COLO668 (cell line): ENCODE measurements around the gene DUSP16.
"Not testable (repeated sequence)": the region's sequence is repeated elsewhere in the genome, so short reads cannot be mapped to it uniquely, and the experiment has no call there.

Experiments
- DNase-seq: peaks from one replicate; lab custom pipeline; 2025; ENCODE audit not compliant: unreplicated experiment; lab: John Stamatoyannopoulos, UW

DUSP16 gene, protein sequence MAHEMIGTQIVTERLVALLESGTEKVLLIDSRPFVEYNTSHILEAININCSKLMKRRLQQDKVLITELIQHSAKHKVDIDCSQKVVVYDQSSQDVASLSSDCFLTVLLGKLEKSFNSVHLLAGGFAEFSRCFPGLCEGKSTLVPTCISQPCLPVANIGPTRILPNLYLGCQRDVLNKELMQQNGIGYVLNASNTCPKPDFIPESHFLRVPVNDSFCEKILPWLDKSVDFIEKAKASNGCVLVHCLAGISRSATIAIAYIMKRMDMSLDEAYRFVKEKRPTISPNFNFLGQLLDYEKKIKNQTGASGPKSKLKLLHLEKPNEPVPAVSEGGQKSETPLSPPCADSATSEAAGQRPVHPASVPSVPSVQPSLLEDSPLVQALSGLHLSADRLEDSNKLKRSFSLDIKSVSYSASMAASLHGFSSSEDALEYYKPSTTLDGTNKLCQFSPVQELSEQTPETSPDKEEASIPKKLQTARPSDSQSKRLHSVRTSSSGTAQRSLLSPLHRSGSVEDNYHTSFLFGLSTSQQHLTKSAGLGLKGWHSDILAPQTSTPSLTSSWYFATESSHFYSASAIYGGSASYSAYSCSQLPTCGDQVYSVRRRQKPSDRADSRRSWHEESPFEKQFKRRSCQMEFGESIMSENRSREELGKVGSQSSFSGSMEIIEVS

DNA sequence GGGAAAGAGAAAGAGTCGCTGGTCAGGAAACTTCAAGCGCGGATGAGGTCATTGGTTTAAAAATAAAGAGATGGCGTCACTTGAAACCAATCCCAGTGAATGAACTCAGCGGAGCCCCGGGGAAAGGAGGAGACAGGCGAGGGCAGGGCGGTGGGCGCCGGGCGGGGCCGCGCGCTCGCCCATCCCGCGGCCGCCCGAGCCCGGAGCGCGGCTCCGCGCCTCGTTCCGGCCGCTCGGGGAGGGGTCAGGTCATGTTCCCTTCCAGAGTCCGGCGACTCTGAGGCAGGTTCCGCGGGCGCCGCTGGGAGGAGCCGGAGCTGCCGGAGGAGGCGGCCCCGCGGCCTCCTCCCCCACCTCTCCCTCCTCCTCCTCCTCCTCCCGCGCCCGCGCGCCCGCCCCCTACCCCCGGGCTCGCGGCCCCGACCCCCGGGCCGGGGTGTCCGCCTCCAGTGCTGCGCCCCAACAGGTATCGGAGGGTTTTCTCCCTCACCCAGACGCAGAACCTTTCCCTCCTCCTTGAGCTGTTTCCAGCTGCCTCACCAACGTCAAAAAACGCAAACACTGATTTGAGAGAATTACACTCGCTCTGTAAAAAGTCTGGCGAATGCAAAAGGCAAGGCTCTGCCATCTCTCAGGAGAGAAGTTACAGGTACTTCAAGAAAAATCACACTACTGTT is at the start of gene DUSP16:
DUSP16 (minus strand) TSS at position 279 of the 677 bp plus-strand sequence. CDS start 41,765 bp downstream, outside the sequence.
- peak; percentile 85 for DNase-seq

DNA sequence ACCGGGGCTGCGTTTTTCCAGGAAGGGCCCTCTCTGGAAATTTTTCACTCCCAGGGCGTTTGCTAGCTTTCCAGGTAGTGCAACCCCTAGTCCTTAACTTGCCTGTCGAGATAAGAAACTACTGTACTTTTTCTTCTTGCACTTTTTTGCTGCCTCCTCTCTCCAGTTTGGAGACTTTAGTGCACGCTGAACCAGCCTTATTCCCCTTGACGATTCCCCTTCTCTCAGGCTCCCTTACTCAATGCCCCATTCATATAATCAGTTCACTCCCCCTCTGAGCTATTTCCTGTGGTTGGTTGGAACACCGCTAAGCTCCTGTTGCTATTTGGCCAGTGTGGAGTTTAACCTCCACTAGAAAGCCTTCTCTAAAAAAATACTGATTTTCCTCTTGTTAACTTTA is 49.7 kb upstream of the DUSP16 start:
- DNase-seq = no peak

DNA sequence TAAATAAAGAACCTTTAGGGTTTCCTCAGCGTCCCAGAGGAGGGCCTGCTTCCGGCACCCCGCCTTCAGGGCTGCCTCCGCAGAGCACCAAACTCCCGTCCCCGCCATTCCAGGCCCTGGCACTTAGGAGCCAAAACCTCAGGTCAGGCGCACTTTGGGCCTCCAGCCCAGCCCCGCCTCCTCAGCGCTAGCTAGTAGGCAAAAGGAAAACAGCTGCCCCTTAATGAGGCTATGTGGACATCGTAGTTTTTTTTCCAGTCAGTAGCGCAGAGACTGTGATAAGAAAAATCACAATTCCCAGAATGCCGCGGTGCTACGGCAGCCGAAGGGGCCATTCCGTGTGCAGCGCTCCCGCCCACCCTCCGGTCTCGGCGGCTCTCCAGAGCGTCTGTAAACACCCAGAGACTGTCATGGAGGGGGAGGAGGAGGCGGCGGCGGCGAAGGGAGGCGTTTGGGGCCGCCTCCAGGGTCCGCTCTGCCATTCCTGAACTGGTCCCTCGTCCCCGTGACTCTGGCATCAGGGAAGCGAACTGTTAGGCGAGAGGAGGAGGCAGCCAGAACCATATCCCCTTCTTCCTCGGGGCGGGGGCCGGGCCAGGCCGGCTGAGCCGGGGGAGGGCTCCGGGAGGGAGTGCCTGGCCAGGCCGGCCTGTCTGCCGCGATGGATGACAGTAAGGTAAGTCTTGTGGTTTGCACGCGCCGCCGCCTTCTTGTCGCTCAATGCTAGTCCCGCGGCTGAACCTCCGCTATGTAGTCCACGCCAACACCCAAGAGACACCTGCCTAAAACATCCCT is 49.0 kb upstream of the DUSP16 start, which contains the start of gene CREBL2:
CREBL2 (plus strand) TSS at position 365 of the 795 bp plus-strand sequence; CDS start at position 662, 297 bp downstream.
- peak; percentile 89 for DNase-seq

DNA sequence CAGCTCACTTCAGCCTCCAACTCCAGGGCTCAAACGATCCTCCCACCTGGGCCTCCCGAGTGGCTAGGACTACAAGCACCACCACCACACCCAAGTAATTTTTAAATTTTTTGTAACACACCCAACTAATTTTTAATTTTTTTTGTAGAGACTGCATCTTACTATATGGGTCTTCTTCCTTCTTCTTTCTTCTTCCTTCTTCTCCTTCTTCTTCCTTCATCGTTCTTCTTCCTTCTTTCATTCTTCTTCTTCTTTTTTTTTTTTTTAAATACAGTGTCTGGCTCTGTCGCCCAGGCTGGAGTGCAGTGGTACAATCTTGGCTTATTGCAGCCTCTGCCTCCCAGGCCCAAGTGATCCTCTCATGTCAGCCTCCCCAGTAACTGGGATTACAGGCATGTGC is 48.0 kb upstream of the DUSP16 start:
- no peak for DNase-seq

DNA sequence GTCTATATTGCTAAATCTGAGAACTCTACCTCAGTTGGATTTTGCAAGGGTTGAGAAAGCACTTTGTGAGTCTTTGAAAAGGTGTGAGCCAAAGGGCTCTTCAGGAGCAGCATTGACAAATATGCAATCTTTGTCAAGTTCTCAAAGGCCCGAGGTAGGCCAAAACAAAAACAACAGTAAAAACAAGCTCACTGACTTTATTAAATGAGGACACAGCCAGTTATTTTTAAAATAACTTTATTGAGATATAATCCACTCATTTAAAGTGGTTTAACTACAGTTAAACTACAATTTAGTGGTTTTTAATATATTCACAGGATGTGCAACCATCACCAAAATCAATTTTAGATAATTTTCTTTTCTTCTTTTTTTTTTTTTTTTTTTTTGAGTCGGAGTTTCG is 47.0 kb upstream of the DUSP16 start:
- DNase-seq = no peak

DNA sequence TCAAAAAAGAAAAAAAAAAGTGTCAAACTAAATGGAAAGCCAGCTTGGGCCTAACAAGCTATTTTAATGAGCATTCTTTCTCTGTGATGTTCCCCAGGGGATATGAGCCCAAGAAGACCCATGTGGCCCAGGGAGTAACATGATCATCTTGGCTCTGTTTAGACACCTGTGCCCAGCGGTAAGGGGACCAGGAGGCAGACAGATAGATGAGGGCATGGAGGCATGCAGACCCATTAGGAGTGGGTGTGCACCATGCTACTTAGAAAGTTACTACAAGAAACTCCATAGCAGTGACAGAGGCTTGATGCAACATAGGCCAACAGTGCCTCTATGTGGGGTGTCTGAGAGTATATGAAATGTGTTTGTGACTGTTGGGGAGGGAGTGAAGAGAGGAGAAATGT is 45.9 kb upstream of the DUSP16 start:
- DNase-seq = no peak

DNA sequence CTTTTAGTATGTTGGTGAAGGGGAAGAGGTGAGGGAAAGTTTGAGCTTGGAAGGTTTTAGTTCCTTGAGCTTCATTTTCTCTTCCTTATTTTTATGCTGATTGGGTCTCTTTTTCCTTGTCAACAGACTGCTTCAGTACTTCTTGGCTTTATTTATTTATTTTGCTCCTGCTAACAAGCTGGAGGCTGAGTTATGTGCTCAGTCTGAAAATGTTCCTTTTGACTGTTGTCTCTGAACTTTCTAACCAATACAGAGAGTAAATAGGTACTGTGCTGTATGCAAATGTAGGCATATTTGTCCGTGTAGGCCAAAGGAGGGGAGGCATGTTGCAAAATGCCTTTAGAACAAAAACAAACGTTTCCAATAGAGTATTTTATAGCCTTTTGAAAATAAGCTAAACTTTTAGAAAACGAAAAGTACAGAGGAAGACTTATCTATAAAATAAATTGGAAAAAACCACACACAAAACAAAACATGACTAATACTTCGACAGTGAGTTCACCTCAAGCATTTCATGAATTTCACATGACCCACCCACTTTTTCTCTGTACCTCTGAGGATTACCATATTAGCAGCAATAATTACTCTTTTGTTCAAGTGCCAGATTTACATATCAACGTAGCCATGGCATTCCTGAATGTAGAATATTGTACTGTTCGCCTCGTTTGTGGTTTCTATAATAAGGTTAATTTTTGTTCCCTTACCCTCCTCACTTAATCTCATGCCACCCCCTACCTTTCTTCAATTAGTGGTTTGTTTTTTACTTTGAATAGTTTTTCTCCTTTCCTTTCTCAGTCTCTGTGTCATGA is 44.3 kb upstream of the DUSP16 start:
- DNase-seq = no peak

DNA sequence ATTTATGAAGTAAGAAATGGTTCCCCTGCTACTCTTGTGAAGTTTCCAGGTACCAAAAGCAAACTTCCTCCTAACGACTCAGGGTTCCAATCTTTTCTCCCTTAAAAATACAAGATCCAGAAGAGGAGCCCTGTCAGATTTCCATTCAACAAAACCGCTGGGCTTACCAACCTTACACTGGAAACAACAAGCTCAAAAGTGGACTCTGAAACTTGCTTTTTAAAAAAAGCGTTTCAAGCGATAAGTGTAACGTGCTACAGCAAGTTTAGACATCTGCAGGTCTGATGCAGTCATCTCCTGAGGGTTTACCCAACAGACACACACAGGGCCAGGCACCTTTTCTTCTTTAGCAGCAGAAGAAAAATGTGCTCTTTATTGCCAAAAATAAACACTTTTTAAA is 42.1 kb upstream of the DUSP16 start:
- DNase-seq = no peak

DNA sequence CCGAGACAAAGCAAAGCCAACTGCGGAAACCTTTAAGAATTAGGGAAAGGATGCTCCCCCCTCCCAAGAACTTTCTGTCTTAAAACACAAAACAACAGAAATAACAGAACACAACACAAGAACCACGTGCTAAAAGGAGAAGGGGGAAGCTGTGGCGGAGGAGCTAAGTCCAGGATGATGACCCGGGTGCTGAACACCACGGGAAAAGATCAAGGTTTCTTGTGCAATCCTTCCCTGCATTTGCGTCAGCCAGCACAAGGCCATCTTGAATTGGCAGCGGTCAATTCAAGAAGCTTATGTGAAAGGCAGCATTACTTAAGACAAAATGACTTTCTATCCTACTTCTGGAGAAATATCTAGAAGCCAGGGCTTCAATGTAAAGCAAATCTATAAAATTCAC is 38.0 kb upstream of the DUSP16 start:
- DNase-seq = no peak

DNA sequence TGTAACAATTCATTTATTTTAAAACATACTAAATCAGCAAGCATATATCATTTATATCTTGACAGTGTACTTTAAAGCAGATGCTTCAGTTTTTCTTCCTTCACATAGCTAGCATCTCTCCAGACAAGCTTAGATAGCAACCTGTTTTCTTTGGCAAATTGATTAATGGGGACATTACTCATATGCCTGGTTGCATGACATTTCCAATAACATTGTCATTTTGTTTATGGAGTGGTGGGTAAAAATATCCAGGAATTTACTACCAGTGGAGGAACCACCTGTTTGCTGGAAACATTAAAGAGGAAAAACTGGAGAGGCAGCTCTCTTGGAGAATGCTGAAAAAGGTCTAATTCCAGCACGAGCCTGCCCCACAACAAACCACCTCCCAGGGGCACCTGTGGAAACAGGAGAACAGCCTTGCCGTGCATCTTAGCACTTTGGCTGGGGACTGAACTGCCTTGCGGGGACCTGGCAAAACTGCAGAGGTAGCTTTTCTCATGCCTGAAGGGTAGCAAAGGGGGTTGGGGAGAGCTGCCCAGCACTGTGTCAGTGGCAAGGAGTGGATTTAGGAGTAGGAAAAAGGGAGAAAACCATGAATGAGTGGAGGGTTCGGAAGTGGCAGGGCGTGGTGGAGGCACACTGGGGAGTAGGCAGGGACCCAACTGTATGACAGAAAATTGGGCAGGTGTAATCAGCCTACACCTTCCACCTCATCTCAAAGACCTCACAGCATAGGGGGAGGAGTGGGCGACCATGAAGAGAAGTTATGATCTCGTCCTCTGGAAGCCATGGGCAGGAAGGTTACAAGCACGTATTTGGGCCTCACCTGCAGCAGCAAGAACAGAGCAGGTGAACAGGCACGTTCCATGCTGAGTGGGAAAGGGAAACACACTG is 37.3 kb upstream of the DUSP16 start:
- DNase-seq = no peak

DNA sequence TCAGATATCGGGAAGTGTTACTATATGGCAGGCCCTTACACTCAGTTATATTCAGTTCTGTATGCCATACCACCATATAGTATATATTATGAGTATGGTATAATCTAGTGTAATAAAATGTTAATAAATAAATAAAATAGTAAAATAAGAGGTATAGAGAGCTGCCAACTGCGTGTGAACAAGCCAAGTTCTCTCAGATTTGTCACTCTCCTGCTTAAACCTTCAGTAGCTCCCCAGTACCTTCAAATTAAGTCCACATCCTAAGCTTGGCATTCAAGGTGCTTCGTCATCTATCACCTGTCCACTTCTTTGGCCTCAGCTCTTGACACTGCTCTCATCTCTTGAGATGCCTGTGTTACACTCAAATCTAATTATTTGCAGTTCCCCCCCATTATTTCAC is 36.2 kb upstream of the DUSP16 start:
- no peak for DNase-seq

DNA sequence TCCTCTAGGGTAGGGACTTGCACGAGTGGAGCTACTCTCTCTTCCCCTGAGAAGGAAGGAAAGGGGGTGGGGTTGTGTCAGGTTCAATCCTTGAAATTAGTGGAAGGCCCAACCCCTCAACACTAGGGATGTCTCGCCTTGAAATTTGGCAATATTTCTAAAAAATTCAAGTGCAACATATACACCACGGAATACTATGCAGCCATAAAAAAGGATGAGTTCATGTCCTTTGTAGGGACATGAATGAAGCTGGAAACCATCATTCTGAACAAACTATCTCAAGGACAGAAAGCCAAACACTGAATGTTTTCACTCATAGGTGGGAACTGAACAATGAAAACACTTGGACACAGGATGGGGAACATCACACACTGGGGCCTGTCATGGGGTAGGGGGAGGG is 33.9 kb upstream of the DUSP16 start:
- DNase-seq = not testable (repeated sequence)

DNA sequence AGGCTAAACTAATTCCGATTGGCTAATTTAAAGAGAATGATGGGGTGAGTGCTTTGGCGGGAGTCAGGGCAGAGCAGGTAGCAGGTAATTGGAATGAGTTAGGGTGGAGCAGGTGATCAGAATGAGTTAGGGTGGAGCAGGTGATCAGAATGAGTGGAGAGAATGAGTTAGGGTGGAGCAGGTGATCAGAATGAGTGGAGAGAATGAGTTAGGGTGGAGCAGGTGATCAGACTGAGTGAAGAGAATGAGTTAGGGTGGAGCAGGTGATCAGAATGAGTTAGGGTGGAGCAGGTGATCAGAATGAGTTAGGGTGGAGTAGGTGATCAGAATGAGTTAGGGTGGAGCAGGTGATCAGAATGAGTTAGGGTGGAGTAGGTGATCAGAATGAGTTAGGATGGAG is 33.3 kb upstream of the DUSP16 start:
- DNase-seq = not testable (repeated sequence)

DNA sequence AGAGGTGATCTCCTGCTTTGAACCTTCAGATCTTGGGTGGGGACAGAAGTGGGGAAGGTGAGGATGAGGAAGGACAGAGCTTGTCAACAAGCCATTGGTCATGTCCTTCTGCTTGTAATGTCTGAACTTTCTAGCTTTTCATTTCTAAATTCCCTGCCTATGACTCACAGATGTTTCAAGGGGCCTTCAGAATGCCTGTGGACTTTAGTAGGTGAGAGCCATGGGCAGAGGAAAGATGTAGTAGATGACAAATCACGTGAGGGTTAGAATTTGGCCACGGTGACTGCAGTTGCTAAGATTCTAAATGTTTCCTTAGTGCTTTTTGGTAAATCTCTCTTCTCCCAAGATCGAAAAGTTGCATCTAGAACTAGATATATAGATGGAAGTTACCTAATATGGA is 30.3 kb upstream of the DUSP16 start:
- DNase-seq = no peak

DNA sequence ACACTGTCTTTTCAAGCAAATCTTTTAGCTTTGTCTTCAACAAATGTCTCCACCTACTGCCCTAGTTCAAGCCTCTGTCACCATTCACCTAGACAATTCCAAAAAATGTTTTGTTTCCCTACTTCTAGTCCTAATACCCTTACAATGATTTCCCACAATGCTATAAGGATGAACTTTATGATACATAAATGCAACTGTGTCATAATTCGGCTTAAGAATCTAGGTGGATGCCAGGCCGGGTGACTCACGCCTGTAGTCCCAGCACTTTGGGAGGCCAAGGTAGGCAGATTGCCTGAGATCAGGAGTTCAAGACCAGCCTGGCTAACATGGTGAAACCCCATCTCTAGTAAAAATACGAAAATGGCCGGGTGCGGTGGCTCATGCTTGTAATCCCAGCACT is 28.3 kb upstream of the DUSP16 start:
- DNase-seq = no peak

DNA sequence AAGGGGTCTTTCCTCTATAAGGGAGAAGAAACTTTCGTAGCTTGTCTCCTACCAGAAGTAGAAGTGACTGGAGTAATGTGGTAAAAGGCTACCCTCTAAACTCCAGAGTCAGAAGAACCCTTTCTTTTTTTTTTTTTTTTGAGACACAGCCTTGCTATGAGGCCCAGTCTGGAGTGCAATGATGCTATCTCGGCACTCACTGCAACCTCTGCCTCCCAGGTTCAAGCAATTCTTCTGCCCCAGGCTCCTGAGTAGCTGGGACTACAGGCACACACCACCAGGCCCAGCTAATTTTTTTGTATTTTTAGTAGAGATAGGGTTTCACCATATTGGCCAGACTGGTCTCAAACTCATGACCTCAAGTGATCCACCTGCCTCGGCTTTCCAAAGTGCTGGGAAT is 25.8 kb upstream of the DUSP16 start:
- not testable (repeated sequence) for DNase-seq

DNA sequence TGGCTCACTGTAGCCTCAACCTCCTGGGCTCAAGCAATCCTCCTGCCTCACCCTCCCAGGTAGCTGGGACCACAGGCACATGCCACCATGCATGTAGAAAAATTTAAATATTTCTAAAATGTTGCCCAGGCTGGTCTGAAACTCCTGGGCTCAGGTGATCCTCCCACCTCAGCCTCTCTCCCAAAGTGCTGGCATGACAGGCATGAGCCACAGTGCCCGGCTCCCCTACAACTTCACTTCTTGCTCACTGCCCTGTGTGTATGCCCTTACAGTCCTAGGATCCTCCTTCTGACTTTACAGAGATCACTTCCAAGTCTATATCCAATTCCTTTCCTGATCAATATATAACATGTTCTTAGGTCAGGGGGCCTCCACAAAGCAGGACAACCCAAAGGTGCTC is 25.2 kb upstream of the DUSP16 start:
- no peak for DNase-seq

DNA sequence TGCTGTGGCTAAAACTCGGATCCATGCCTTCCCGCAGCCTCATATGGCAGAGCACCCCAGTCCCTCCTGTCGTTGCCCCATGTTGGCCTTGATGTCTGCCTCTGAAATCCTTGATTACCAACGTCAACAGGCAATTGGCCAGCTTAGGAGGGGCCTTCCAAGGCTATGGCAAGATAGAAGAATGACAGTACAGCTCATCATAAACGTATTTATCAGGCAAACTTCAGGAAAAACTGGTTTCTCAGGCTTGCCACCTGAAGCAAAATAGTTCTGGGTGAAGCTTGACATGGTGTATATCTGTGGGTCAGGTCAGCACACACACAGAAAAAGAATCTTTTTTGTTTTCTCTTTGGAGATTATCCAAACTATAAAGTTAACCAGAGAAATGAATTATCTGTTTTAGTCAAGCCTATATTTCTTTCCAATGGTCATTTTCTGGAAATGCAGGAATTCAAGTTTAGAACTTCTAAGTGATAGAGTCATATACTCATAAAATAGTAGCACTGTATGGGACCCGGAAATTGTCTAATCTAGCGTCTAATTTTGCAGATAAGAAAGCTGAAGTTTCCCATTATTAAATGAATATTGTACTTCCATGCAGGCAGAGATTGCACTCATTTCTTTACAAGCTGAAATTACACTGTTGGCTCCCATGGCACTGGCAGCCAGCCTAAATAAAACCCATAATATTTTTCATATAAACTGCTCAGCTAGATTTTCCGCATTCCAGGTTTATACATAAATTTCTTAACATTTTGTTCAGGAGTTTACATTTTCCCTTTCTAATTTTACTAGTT is 24.4 kb upstream of the DUSP16 start:
- no peak for DNase-seq
